Measurements from ENCODE around the gene PARVA.

- TF ChIP-seq, protein P1, sequence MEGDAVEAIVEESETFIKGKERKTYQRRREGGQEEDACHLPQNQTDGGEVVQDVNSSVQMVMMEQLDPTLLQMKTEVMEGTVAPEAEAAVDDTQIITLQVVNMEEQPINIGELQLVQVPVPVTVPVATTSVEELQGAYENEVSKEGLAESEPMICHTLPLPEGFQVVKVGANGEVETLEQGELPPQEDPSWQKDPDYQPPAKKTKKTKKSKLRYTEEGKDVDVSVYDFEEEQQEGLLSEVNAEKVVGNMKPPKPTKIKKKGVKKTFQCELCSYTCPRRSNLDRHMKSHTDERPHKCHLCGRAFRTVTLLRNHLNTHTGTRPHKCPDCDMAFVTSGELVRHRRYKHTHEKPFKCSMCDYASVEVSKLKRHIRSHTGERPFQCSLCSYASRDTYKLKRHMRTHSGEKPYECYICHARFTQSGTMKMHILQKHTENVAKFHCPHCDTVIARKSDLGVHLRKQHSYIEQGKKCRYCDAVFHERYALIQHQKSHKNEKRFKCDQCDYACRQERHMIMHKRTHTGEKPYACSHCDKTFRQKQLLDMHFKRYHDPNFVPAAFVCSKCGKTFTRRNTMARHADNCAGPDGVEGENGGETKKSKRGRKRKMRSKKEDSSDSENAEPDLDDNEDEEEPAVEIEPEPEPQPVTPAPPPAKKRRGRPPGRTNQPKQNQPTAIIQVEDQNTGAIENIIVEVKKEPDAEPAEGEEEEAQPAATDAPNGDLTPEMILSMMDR (conservative IDR thresholded peaks at IDR 0.05; ENCODE audit: low read depth, low read length) = no peak
- TF ChIP-seq CEBPB (IDR thresholded peaks at IDR 0.05; ENCODE audit: low read depth, low read length) (no peak), POLR2A (IDR thresholded peaks at IDR 0.05; ENCODE audit: low read depth, low read length) (no peak), NFE2L2 (IDR thresholded peaks at IDR 0.05; ENCODE audit: low read depth, low read length) (no peak), RCOR1 (IDR thresholded peaks at IDR 0.05; ENCODE audit: insufficient replicate concordance, low read length) (no peak), RAD21 (IDR thresholded peaks at IDR 0.05; ENCODE audit: low read length) (no peak), BHLHE40 (IDR thresholded peaks at IDR 0.05; ENCODE audit: low read depth, low read length) (no peak), USF2 (IDR thresholded peaks at IDR 0.05; ENCODE audit: low read depth, low read length) (no peak), MAZ (IDR thresholded peaks at IDR 0.05; ENCODE audit: borderline replicate concordance, low read depth, low read length) (no peak), CHD1 (IDR thresholded peaks at IDR 0.05; ENCODE audit: low read depth, low read length) (no peak), MAFK (IDR thresholded peaks at IDR 0.05; ENCODE audit: low read depth, low read length) (no peak), SMC3 (IDR thresholded peaks at IDR 0.05; ENCODE audit: low read depth, low read length) (no peak), FOS (IDR thresholded peaks at IDR 0.05; ENCODE audit: low read depth, low read length) (no peak)
- TF ChIP-seq, protein P2, sequence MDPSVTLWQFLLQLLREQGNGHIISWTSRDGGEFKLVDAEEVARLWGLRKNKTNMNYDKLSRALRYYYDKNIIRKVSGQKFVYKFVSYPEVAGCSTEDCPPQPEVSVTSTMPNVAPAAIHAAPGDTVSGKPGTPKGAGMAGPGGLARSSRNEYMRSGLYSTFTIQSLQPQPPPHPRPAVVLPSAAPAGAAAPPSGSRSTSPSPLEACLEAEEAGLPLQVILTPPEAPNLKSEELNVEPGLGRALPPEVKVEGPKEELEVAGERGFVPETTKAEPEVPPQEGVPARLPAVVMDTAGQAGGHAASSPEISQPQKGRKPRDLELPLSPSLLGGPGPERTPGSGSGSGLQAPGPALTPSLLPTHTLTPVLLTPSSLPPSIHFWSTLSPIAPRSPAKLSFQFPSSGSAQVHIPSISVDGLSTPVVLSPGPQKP (IDR thresholded peaks at IDR 0.05; ENCODE audit: borderline replicate concordance, low read depth, low read length) = no peak
Measured at GRCh38 chr11:12380565-12381325, 3.4 kb downstream of the PARVA start.
